Medulla oblongata (tissue), 1 donor: ENCODE results near the gene DLGAP5.

Source experiments
- DNase-seq: peaks from one replicate; pipeline ENCODE4 v3.0.0-alpha.2; 2015; ENCODE audit errors: extremely low spot score

Gene DLGAP5

DNA sequence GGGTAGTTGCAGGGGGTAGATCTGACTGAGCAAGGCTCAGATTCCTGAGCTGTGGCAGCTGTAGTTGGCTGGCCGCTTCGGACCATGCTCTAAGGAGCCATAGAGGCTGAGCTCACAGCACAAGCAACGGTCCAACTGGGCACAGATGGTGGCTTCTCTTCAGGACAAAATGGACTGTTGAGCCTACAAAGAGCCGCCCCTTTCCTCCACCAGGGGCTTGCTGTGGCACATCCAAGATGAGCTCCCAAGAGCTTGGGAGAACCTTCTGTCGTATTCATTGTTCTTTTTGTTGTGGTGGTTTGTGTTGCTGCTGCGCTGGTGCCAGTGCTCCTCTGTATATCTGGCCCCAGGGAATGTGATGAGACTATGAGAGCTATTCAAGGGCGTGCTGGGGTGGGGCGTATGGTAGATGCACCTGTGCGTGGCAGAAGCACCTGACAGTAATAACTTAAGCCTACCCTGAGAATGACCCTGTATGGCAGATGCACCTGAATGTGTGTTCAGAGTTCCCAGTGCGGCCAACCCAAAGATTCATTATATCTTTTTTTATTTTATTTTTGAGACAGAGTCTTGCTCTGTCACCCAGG, 80.2 kb downstream of the DLGAP5 start:
- no peak for DNase-seq

GRCh38 chr14:55109836-55110235, 81.5 kb downstream of the DLGAP5 start:
- no peak for DNase-seq

DNA sequence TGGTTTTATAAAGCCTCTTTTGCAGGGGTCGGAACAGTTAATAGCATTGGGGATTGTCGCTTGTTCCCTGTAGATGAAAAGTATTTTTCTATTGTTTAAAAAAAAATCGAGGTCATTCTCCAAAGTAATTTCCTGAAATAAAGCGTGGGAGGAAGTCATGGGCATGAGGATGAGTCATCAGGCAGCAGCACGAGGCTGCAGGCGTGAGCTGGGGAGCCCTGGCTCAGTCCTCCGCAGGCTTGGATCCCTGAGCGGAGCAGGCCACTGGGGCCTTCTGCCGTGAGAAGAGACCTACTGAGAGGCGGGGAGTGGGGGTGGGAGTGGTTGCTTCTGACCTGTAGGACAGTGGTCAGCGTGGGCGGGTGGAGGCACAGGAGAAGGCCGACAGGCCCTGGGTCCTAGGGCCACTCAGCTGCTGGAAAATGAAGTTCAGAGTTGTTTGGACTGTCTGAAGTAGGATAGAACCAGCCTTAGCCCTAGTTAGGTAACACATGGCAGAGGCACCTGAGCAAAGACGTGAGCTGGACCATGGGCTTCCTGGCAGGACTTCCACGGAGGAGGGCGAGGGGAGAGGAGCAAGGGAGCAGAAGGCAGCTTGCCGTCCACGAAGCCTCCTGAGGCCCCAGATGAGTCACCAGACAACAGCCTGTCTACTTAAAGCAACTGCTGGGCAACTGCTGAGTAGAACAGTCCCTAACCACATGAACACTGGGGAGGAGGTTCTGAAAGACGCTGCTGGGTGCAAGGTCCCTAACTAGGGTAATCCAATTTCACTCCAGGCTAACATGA, 83.4 kb downstream of the DLGAP5 start:
- DNase-seq, result peak; percentile 60

- no peak for DNase-seq
Observed at GRCh38 chr14:55105991-55106390, 85.4 kb downstream of the DLGAP5 start.

DNA sequence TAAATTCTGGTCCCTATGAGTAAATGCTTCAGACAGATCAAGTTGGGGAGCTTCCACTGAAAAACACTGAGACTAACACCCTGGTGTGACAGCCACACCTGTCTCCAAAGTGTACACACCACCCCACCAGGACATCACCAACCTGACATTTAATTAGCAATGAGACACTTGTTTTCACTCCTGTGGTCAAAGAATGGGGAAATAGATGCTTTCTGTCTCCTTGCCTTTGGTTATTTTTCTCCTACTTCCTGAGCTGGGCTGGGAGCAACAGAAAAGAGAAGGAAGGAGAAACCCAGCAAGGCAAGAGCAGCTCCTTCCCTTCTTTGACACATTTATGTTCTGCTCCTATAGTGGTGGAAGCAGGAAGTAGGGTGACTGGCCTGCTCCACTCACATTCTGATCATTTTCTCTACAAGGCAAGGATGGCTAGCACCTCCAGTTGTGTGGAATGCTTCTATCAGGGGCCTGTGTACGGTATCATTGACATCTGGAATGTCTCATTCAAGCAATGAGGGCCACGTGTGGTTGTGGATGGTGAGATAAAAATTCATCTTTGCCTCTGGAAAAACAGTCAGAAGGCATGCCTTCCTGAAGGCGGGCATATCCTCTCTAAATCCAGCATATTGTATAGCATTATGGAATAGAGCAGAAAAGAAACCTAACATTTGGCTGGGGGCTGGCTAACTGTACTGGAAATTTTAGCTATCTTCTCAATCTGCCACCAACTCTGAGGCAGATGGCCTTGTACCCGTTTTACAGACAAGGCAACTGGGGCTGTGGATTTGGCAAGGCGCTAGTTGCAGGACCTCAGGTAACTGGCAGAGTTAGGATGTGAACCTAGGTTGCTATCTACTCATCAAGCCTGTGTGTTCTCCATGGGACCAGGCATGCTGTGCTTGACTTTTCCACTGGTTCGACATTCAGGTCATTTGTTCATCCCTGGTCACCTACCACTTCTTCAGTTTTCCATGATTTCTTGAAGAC, 87.1 kb downstream of the DLGAP5 start:
- peak; percentile 41 for DNase-seq

DNA sequence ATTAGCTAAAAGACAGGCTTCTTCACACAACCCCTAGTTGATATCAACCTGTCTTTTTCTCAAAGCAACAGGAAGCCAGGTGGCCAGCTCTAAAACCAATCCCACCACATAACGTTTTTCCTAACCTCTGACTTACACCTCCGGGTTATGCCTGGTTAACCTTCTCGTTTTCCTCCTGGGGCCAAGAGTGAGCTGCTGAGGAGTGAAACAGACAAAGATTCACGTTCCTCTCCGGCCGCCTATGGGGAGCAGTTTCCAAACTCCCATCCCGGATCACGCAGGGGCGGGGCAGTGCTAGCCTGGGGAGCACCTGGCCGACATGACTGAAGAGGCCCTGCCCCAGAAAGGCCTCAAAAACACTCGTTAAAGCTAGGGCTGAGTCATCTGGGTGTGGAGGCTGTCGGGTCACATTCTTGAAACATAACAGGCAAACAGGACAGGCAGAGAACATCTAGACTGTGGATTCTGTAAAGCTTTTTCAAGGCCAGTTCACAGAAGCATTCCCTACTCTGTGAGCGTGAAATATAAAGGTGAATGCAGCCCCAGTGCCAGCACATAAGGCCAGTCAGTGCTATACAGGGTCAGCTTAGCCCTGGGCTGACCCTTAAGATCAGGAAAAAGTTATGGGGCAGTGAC, 88.3 kb downstream of the DLGAP5 start:
- DNase-seq, result no peak

DNA sequence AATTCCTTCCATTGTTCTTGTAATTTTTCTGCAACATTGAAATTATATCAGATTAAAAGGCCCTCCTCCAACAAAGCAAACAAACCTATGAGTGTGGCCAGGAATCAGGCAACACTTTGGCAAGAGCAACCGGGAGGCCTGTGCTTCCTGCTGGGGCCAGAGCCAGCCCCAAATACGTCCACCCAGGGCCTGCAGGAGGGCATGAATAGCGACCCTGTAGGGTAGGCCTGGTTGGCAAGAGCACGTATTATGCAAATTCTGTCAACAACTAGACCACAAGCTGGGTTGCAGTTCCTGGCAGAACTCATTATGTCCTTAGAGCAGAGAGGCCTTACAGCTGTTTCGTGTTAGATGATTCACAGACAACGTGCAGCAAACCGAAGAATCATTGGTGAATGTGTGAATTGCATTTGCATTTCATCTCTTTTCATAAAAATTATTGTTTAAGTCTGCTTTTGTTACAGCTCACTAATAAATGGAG, 89.2 kb downstream of the DLGAP5 start:
- DNase-seq, result peak; percentile 75

- no peak for DNase-seq
Observed at GRCh38 chr14:55101698-55102097, 89.7 kb downstream of the DLGAP5 start.

- no peak for DNase-seq
Observed at GRCh38 chr14:55099756-55100155, 91.6 kb downstream of the DLGAP5 start.

DNA sequence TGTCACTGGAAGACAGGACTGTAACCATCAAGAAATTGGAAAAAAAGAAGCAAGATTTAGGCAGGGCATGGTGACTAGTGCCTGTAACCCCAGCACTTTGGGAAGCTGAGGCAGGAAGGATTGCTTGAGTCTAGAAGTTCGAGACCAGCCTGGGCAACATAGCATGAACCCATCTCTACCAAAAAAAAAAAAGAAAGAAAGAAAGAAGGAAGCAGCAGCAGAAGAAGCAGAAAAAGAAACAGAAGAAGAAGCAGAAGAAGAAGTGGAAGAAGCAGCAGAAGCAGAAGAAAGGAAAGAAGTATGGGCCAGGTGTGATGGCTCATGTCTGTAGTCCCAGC, 92.9 kb downstream of the DLGAP5 start:
- DNase-seq, result no peak
